K562 (cell line): ENCODE measurements around the gene BAHD1. TPM values are rescaled to one million over a fixed set of nuclear protein-coding genes. Genes with fewer than 3 reads are reported as not detected.

Source experiments
- BCL6 ChIP-seq: fragments of 250-450 bp; sonication (Bioruptor Pico); IDR thresholded peaks from 2 replicates; pipeline ENCODE4 v1.4.0; 2020
- EWSR1 ChIP-seq: fragments of 450-650 bp; IDR thresholded peaks from 2 replicates; pipeline ENCODE4 v1.6.1; 2018; ENCODE audit warnings: borderline replicate concordance, mild to moderate bottlenecking, low read depth, moderate library complexity; ENCODE audit not compliant: partially characterized antibody
- HDAC1 ChIP-seq, 2 experiments: fragments of 450-650 bp; IDR thresholded peaks; 2 replicates each; pipeline ENCODE4 v1.6.1; 2016 to 2017; ENCODE audit warnings: inconsistent platforms in 1 of 2, mild to moderate bottlenecking in 1 of 2, moderate library complexity in 1 of 2
- HOXB6 ChIP-seq: fragments of 250-450 bp; sonication (Bioruptor Pico); IDR thresholded peaks from 2 replicates; pipeline ENCODE4 v1.5.1; 2022; ENCODE audit warnings: mild to moderate bottlenecking, borderline replicate concordance
- KAT7 ChIP-seq: sonication (generic); formaldehyde crosslinking; IDR thresholded peaks from 2 replicates; pipeline ENCODE4 v1.8.0; 2022; ENCODE audit warnings: missing genetic modification reagents, mild to moderate bottlenecking, borderline replicate concordance
- KDM1A ChIP-seq, 2 experiments: fragments of 450-650 bp; IDR thresholded peaks; 2 replicates each; pipeline ENCODE4 v1.6.1; 2016; ENCODE audit warnings: mild to moderate bottlenecking in 2 of 2
- NBN ChIP-seq: fragments of 450-650 bp; IDR thresholded peaks from 2 replicates; pipeline ENCODE4 v1.6.1; 2016; ENCODE audit warnings: low read depth, mild to moderate bottlenecking
- NFATC3 ChIP-seq: fragments of 450-650 bp; IDR thresholded peaks from 2 replicates; pipeline ENCODE4 v1.6.1; 2017; ENCODE audit warnings: mild to moderate bottlenecking
- NONO ChIP-seq, 2 experiments: fragments of 200-400 bp in 1 of 2; fragments of 450-650 bp in 1 of 2; formaldehyde crosslinking in 1 of 2; IDR thresholded peaks; 2 replicates each; pipeline ENCODE4 v1.6.1; 2017; ENCODE audit warnings: low read depth in 2 of 2, mild to moderate bottlenecking in 2 of 2, moderate library complexity in 2 of 2, low read length in 1 of 2
- SAFB ChIP-seq: fragments of 200-400 bp; formaldehyde crosslinking; IDR thresholded peaks from 2 replicates; pipeline ENCODE4 v1.6.1; 2017; ENCODE audit warnings: low read depth, low read length, borderline replicate concordance
- TEAD4 ChIP-seq, 2 experiments: sonication (generic) in 1 of 2; formaldehyde crosslinking in 1 of 2; IDR thresholded peaks; 2 replicates each; pipeline versions ENCODE4 v1.6.1 to v1.8.0; 2012 to 2022; ENCODE audit warnings: borderline replicate concordance in 1 of 2, inconsistent platforms in 1 of 2, low read length in 1 of 2, mild to moderate bottlenecking in 1 of 2, missing genetic modification reagents in 1 of 2
- U2AF1 ChIP-seq: fragments of 200-400 bp; formaldehyde crosslinking; optimal IDR thresholded peaks from 2 replicates; pipeline ENCODE3; 2017; ENCODE audit warnings: mild to moderate bottlenecking, low read depth, low read length, moderate library complexity
- WHSC1 ChIP-seq: IDR thresholded peaks from one replicate; pipeline ENCODE4 v1.6.1; 2012; ENCODE audit warnings: low read length, control low read depth, inconsistent platforms
- XRCC4 ChIP-seq: IDR thresholded peaks from one replicate; pipeline ENCODE4 v1.6.1; 2011; ENCODE audit not compliant: insufficient read depth, insufficient read length; ENCODE audit errors: extremely low read depth
- ZBTB2 ChIP-seq: fragments of 450-650 bp; IDR thresholded peaks from 2 replicates; pipeline ENCODE4 v1.6.1; 2016; ENCODE audit warnings: antibody characterized with exemption
- ZBTB49 ChIP-seq: sonication (generic); formaldehyde crosslinking; IDR thresholded peaks from 2 replicates; pipeline ENCODE4 v1.8.0; 2022; ENCODE audit warnings: missing genetic modification reagents, mild to moderate bottlenecking, borderline replicate concordance
- ZNF263 ChIP-seq: sonication (generic); formaldehyde crosslinking; IDR thresholded peaks from 2 replicates; pipeline ENCODE4 v1.8.0; 2022; ENCODE audit warnings: mild to moderate bottlenecking, missing genetic modification reagents, borderline replicate concordance
- ZNF347 ChIP-seq: fragments of 450-650 bp; formaldehyde crosslinking; IDR thresholded peaks from 2 replicates; pipeline ENCODE4 v1.4.0; 2020; ENCODE audit warnings: low read depth, mild to moderate bottlenecking, moderate library complexity
- polyA plus RNA-seq, 8 experiments: library from polyadenylated mRNA; depleted of rRNA in 4 of 8; stranded (reverse) in 5 of 8; unstranded in 3 of 8; fragments of >200 nt; fragmentation: Nextera tagmentation in 2 of 8; fragmentation: Illumina TruSeq in 1 of 8; extraction: Ambion mirVana in 2 of 8; extraction: Trizol in 1 of 8; gene quantifications; 2 replicates each; pipeline versions ENCODE4 v1.2.1 to v1.2.3, GENCODE V29; 2011 to 2014; ENCODE audit warnings: inconsistent platforms in 1 of 8, missing spikeins in 1 of 8
- total RNA-seq, 7 experiments: library from RNA; depleted of rRNA in 6 of 7; stranded (reverse); fragments of >200 nt in 6 of 7; fragmentation: Illumina TruSeq in 2 of 7; extraction: Trizol in 2 of 7; gene quantifications; 2 replicates each; pipeline versions ENCODE4 v1.2.1 to v1.2.3, GENCODE V29; 2011 to 2021; ENCODE audit warnings: low replicate concordance in 1 of 7
- TF ChIP-seq, protein P1 (sequence below): IDR thresholded peaks from 2 replicates; pipeline ENCODE4 v1.6.1; 2011; ENCODE audit warnings: borderline replicate concordance, low read depth, mild to moderate bottlenecking, moderate library complexity, low read length; ENCODE audit not compliant: insufficient read depth, poor library complexity, severe bottlenecking

Gene BAHD1
- total and polyA plus RNA-seq, 9 of the 15 experiments (the other 6 are each of a cell fraction or from before 2014, with no cell fraction given) = 0.55 to 38.5 (median 11.5) TPM

GRCh38 chr15:40441565-40442531, 1.1 kb downstream of the BAHD1 start (continued):
- no peak for TF ChIP-seq ZBTB2
- TF ChIP-seq SAFB = no peak
- TF ChIP-seq BCL6 (CRISPR knock-in tag) = no peak
- TF ChIP-seq U2AF1 = peak; percentile 58
- no peak for TF ChIP-seq WHSC1
- no peak for TF ChIP-seq NFATC3
- TF ChIP-seq KDM1A (IDR thresholded peaks at IDR 0.05) = no peak
- no peak for TF ChIP-seq ZNF347
- no peak for TF ChIP-seq HDAC1 (IDR thresholded peaks at IDR 0.05)
- TF ChIP-seq ZNF263 (CRISPR knock-in tag) = no peak
- TF ChIP-seq, protein P1, sequence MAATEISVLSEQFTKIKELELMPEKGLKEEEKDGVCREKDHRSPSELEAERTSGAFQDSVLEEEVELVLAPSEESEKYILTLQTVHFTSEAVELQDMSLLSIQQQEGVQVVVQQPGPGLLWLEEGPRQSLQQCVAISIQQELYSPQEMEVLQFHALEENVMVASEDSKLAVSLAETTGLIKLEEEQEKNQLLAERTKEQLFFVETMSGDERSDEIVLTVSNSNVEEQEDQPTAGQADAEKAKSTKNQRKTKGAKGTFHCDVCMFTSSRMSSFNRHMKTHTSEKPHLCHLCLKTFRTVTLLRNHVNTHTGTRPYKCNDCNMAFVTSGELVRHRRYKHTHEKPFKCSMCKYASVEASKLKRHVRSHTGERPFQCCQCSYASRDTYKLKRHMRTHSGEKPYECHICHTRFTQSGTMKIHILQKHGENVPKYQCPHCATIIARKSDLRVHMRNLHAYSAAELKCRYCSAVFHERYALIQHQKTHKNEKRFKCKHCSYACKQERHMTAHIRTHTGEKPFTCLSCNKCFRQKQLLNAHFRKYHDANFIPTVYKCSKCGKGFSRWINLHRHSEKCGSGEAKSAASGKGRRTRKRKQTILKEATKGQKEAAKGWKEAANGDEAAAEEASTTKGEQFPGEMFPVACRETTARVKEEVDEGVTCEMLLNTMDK = peak; percentile 53
- TF ChIP-seq XRCC4 = no peak
- TF ChIP-seq NBN = no peak
- TF ChIP-seq TEAD4 (IDR thresholded peaks at IDR 0.05; ENCODE audit: low read length) = no peak
- TF ChIP-seq TEAD4 (CRISPR knock-in tag; IDR thresholded peaks at IDR 0.05; ENCODE audit: borderline replicate concordance) = no peak
- no peak for TF ChIP-seq HOXB6
- no peak for TF ChIP-seq KAT7 (CRISPR knock-in tag)
- TF ChIP-seq EWSR1 = no peak
- no peak for TF ChIP-seq ZBTB49 (CRISPR knock-in tag)
- TF ChIP-seq NONO (IDR thresholded peaks at IDR 0.05; ENCODE audit: low read depth in 2 of 2, low read length in 1 of 2) = no peak
